Posterior vena cava (tissue), 2 donors: ENCODE data around the gene LRRC34. TPM values are rescaled to one million over a fixed set of nuclear protein-coding genes. Genes with fewer than 3 reads are reported as not detected.

Experiments used
- total RNA-seq, 2 donors: library from RNA; stranded (reverse); fragmentation: NEBNext Ultra II Directional; extraction: Animal tissue kit (Norgen Biotek cat#: 25700); gene quantifications; one replicate each; pipeline ENCODE4 v1.2.1, GENCODE V29; 2021
- donor health status: DM: yes; HTN: yes; CAD: no.
- donor health status: DM: yes; HTN: yes; CAD: no.

LRRC34 gene
- total RNA-seq, 2 donors from 2014 or later = 1.9 to 4.8 TPM

Other genes with a start within 250 kb of the LRRC34 start
- gene MECOM, start 149.2 kb downstream of the LRRC34 start, total RNA-seq = 10 to 100 TPM; 18.3 to 26.6 TPM
- gene TERC, start 47.8 kb downstream of the LRRC34 start, total RNA-seq = 1 to 10 TPM; 2.6 to 6.3 TPM
- gene ACTRT3, start 43.3 kb downstream of the LRRC34 start, total RNA-seq = 1 to 10 TPM; 2.2 to 2.4 TPM
- 10 to 100 TPM; 15.0 to 17.4 TPM for gene MYNN, start 39.5 kb downstream of the LRRC34 start, total RNA-seq
- gene LRRIQ4, start within 50 bp of the LRRC34 start, total RNA-seq = not detected
- not detected for gene LRRC31, start 57.0 kb upstream of the LRRC34 start, total RNA-seq
- gene SAMD7, start 98.7 kb upstream of the LRRC34 start, total RNA-seq = not detected
- gene SEC62, start 153.9 kb upstream of the LRRC34 start, total RNA-seq = 100 to 1,000 TPM; 151 to 155 TPM
- 1 to 10 TPM; 1.7 to 1.9 TPM for gene GPR160, start 225.1 kb upstream of the LRRC34 start, total RNA-seq